H1 (cell line): ENCODE measurements around the gene TIMM9. TPM values are rescaled to one million over a fixed set of nuclear protein-coding genes. Genes with fewer than 3 reads are reported as not detected.

Experiments used
- CTCF ChIA-PET: fragments of 300-600 bp; sonication (Branson Sonifier 250); formaldehyde crosslinking; loops from one replicate; lab custom pipeline; 2021; ENCODE audit not compliant: partially characterized antibody; lab: Charles Lee
- POLR2A ChIA-PET: fragments of 300-600 bp; sonication (Branson Sonifier 250); formaldehyde crosslinking; loops from one replicate; lab custom pipeline; 2021; ENCODE audit warnings: inconsistent platforms; ENCODE audit not compliant: partially characterized antibody; lab: Charles Lee
- DNase-seq, 2 experiments: peaks; one replicate each; pipeline versions ENCODE4 v3.0.0 to v3.0.0-alpha.2; 2010 to 2022; ENCODE audit warnings: low spot score in 2 of 2, low read depth in 1 of 2, mixed read lengths in 1 of 2
- FAIRE-seq: peaks from 2 replicates; lab custom pipeline; 2011; peaks lifted over from hg19 to GRCh38; lab: Jason Lieb, UNC
- H2AFZ ChIP-seq: 2 replicates; pipeline ENCODE4 v1.8.1; 2012; ENCODE audit warnings: low read length, inconsistent platforms
- H2AK5ac ChIP-seq: 2 replicates; pipeline ENCODE4 v1.6.1; 2013; ENCODE audit warnings: low read depth, low read length
- H2BK120ac ChIP-seq: replicated peaks from 2 replicates; pipeline ENCODE3; 2013; ENCODE audit warnings: low read depth, low read length, inconsistent platforms
- H2BK12ac ChIP-seq: 2 replicates; pipeline ENCODE4 v1.6.1; 2013; ENCODE audit warnings: low read depth, low read length
- H2BK15ac ChIP-seq: 2 replicates; pipeline ENCODE4 v1.6.1; 2013; ENCODE audit warnings: low read length
- H2BK20ac ChIP-seq: 2 replicates; pipeline ENCODE4 v1.6.1; 2013; ENCODE audit warnings: low read length
- H2BK5ac ChIP-seq: 2 replicates; pipeline ENCODE4 v1.6.1; 2013; ENCODE audit warnings: low read depth, low read length
- H3K14ac ChIP-seq: 2 replicates; pipeline ENCODE4 v1.6.1; 2013; ENCODE audit warnings: inconsistent platforms; ENCODE audit not compliant: insufficient read length
- H3K18ac ChIP-seq: 2 replicates; pipeline ENCODE4 v1.6.1; 2013; ENCODE audit warnings: low read length; ENCODE audit errors: extremely low read depth
- H3K23ac ChIP-seq: 2 replicates; pipeline ENCODE4 v1.6.1; 2013; ENCODE audit warnings: inconsistent platforms; ENCODE audit not compliant: insufficient read length
- H3K23me2 ChIP-seq: 2 replicates; pipeline ENCODE4 v1.6.1; 2013; ENCODE audit warnings: low read depth, low read length
- H3K27ac ChIP-seq: 2 replicates; pipeline ENCODE4 v1.6.1; 2011; ENCODE audit warnings: low read depth, low read length, inconsistent platforms
- H3K27me3 ChIP-seq, 4 experiments: replicated peaks in 1 of 4; 1 replicate in 1 of 4; 2 replicates in 3 of 4; pipeline versions ENCODE4 v1.6.1 to v1.8.1; 2011 to 2013; ENCODE audit warnings: low read length in 3 of 4, mild to moderate bottlenecking in 3 of 4, inconsistent platforms in 2 of 4, mixed read lengths in 2 of 4, moderate library complexity in 1 of 4; ENCODE audit not compliant: control insufficient read depth in 3 of 4, insufficient read depth in 3 of 4; ENCODE audit errors: extremely low read depth in 1 of 4
- H3K36me3 ChIP-seq, 4 experiments: 2 replicates each; pipeline versions ENCODE4 v1.6.1 to v1.8.1; 2011 to 2013; ENCODE audit warnings: mild to moderate bottlenecking in 4 of 4, low read length in 3 of 4, moderate library complexity in 2 of 4, control low read depth in 1 of 4, inconsistent platforms in 1 of 4; ENCODE audit not compliant: insufficient read depth in 4 of 4, control insufficient read depth in 2 of 4
- H3K4ac ChIP-seq: replicated peaks from 2 replicates; pipeline ENCODE3; 2013; ENCODE audit warnings: low read length, low read depth, mixed read lengths, inconsistent platforms; ENCODE audit not compliant: insufficient read length
- H3K4me1 ChIP-seq, 4 experiments: replicated peaks in 1 of 4; 1 replicate in 1 of 4; 2 replicates in 3 of 4; pipeline versions ENCODE4 v1.6.1 to v1.8.1; 2011 to 2013; ENCODE audit warnings: low read length in 3 of 4, inconsistent platforms in 2 of 4, mixed read lengths in 1 of 4; ENCODE audit not compliant: insufficient read depth in 4 of 4, control insufficient read depth in 3 of 4
- H3K4me2 ChIP-seq, 2 experiments: 2 replicates each; pipeline versions ENCODE4 v1.6.1 to v1.8.1; 2011 to 2013; ENCODE audit warnings: low read depth in 2 of 2, low read length in 2 of 2, control low read depth in 1 of 2, inconsistent platforms in 1 of 2, mild to moderate bottlenecking in 1 of 2; ENCODE audit not compliant: insufficient read depth in 1 of 2
- H3K4me3 ChIP-seq, 4 experiments: fragments of 200-600, 300-600 bp in 1 of 4; sonication (generic), shearing (Covaris generic), sonication (Bioruptor Twin) in 1 of 4; 2 replicates each; pipeline versions ENCODE4 v1.5.1 to v1.8.1; 2011 to 2016; ENCODE audit warnings: low read length in 4 of 4, low read depth in 3 of 4, control low read depth in 2 of 4, inconsistent platforms in 2 of 4, mild to moderate bottlenecking in 2 of 4, mixed read lengths in 1 of 4, moderate library complexity in 1 of 4; ENCODE audit not compliant: insufficient read depth in 2 of 4; ENCODE audit errors: extremely low read depth in 1 of 4
- H3K56ac ChIP-seq: replicated peaks from 2 replicates; pipeline ENCODE3; 2013; ENCODE audit warnings: low read depth, mild to moderate bottlenecking, mixed read lengths, low read length, inconsistent platforms; ENCODE audit not compliant: insufficient read length
- H3K79me1 ChIP-seq: 2 replicates; pipeline ENCODE4 v1.6.1; 2013; ENCODE audit warnings: low read depth, low read length, control low read depth
- H3K79me2 ChIP-seq, 2 experiments: 2 replicates each; pipeline versions ENCODE4 v1.6.1 to v1.8.1; 2012 to 2013; ENCODE audit warnings: low read length in 2 of 2, mild to moderate bottlenecking in 2 of 2, inconsistent platforms in 1 of 2; ENCODE audit not compliant: insufficient read depth in 2 of 2, control insufficient read depth in 1 of 2
- H3K9ac ChIP-seq, 4 experiments: replicated peaks in 1 of 4; 1 replicate in 1 of 4; 2 replicates in 3 of 4; pipeline versions ENCODE4 v1.6.1 to v1.8.1; 2011 to 2013; ENCODE audit warnings: low read depth in 3 of 4, low read length in 3 of 4, control low read depth in 2 of 4, mild to moderate bottlenecking in 2 of 4, moderate library complexity in 2 of 4, inconsistent platforms in 1 of 4; ENCODE audit errors: extremely low read depth in 1 of 4
- H3K9me3 ChIP-seq, 2 experiments: 2 replicates each; pipeline versions ENCODE4 v1.6.1 to v1.8.1; 2012 to 2013; ENCODE audit warnings: mild to moderate bottlenecking in 2 of 2, moderate library complexity in 2 of 2, control low read depth in 1 of 2, inconsistent platforms in 1 of 2, low read depth in 1 of 2, low read length in 1 of 2, mixed read lengths in 1 of 2; ENCODE audit not compliant: insufficient read depth in 2 of 2
- H4K20me1 ChIP-seq, 2 experiments: replicated peaks in 1 of 2; 2 replicates each; pipeline versions ENCODE3 to v1.8.1; 2011 to 2013; ENCODE audit warnings: inconsistent platforms in 2 of 2, low read length in 2 of 2, mild to moderate bottlenecking in 1 of 2; ENCODE audit not compliant: insufficient read depth in 2 of 2, control insufficient read depth in 1 of 2
- H4K5ac ChIP-seq: 2 replicates; pipeline ENCODE4 v1.6.1; 2013; ENCODE audit warnings: low read length, low read depth, mixed read lengths, inconsistent platforms; ENCODE audit not compliant: insufficient read length
- H4K8ac ChIP-seq: 2 replicates; pipeline ENCODE4 v1.8.0; 2013; ENCODE audit warnings: mild to moderate bottlenecking, moderate library complexity, low read length, inconsistent platforms; ENCODE audit not compliant: insufficient read depth; ENCODE audit errors: extremely low read depth
- H4K91ac ChIP-seq: replicated peaks from 2 replicates; pipeline ENCODE3; 2013; ENCODE audit warnings: low read length, mixed read lengths, inconsistent platforms; ENCODE audit not compliant: insufficient read length
- ATF3 ChIP-seq: IDR thresholded peaks from 2 replicates; pipeline ENCODE4 v1.6.1; 2011; ENCODE audit warnings: low read depth, mild to moderate bottlenecking, low read length; ENCODE audit not compliant: insufficient read depth
- BCL11A ChIP-seq, 2 experiments: IDR thresholded peaks; one replicate each; pipeline ENCODE4 v1.6.1; 2011; ENCODE audit warnings: low read depth in 2 of 2, low read length in 2 of 2, mild to moderate bottlenecking in 2 of 2
- FOSL1 ChIP-seq: IDR thresholded peaks from 2 replicates; pipeline ENCODE4 v1.6.1; 2011; ENCODE audit warnings: mild to moderate bottlenecking, low read depth, low read length, moderate library complexity; ENCODE audit not compliant: insufficient read depth
- POLR2A ChIP-seq, 2 experiments: IDR thresholded peaks; 1 replicate in 1 of 2; 2 replicates in 1 of 2; pipeline ENCODE4 v1.6.1; 2011; ENCODE audit warnings: low read depth in 2 of 2, low read length in 2 of 2, mild to moderate bottlenecking in 2 of 2; ENCODE audit errors: control extremely low read depth in 1 of 2
- POLR2AphosphoS5 ChIP-seq: IDR thresholded peaks from 2 replicates; pipeline ENCODE4 v1.6.1; 2011; ENCODE audit warnings: low read depth, low read length
- SAP30 ChIP-seq: fragments of 300-600 bp; sonication (generic); IDR thresholded peaks from 2 replicates; pipeline ENCODE4 v1.7.1; 2012; ENCODE audit warnings: low read length, moderate library complexity, mild to moderate bottlenecking, inconsistent platforms; ENCODE audit not compliant: insufficient read depth, insufficient replicate concordance
- SIN3A ChIP-seq, 2 experiments: IDR thresholded peaks in 1 of 2; conservative IDR thresholded peaks in 1 of 2; 2 replicates each; pipeline ENCODE4 v1.6.1; 2011 to 2012; ENCODE audit warnings: low read length in 2 of 2, improper control_type of control experiment in 1 of 2, low read depth in 1 of 2, mild to moderate bottlenecking in 1 of 2
- TAF7 ChIP-seq: optimal IDR thresholded peaks from 2 replicates; pipeline ENCODE3; 2011; ENCODE audit warnings: low read depth, mild to moderate bottlenecking, inconsistent platforms, low read length, moderate library complexity, borderline replicate concordance
- WGBS, 2 experiments: shearing (Covaris generic) in 1 of 2; methylation state at CpG; one replicate each; pipeline versions ENCODE4 v1.1.6 to v1.1.7; 2013 to 2015; ENCODE audit warnings: low lambda C conversion rate in 2 of 2, mixed read lengths in 2 of 2, inconsistent platforms in 1 of 2, low coverage in 1 of 2, missing lambda C conversion rate in 1 of 2; ENCODE audit not compliant: insufficient replicate concordance in 2 of 2, insufficient coverage in 1 of 2, insufficient read length in 1 of 2; ENCODE audit errors: extremely low coverage in 1 of 2, missing lambda C conversion rate in 1 of 2; 5-methylcytosine and 5-hydroxymethylcytosine counted together
- polyA plus RNA-seq, 7 experiments: library from polyadenylated mRNA; depleted of rRNA in 3 of 7; stranded (reverse) in 5 of 7; unstranded in 2 of 7; fragments of >200 nt in 5 of 7; fragments of 200-250 nt in 2 of 7; gene quantifications; 1 replicate in 5 of 7; 2 replicates in 1 of 7; 4 replicates in 1 of 7; pipeline versions ENCODE4 v1.2.1 to v1.2.3, GENCODE V29; 2011 to 2013; ENCODE audit warnings: missing spikeins in 2 of 7, mixed read lengths in 2 of 7
- total RNA-seq: library from RNA; stranded (reverse); fragmentation: NEBNext Ultra II Directional; extraction: Animal tissue kit (Norgen Biotek cat#: 25700); gene quantifications from 2 replicates; pipeline ENCODE4 v1.2.1, GENCODE V29; 2021

Gene TIMM9
- total and polyA plus RNA-seq, 2 of the 8 experiments (the other 6 are each of a cell fraction or from before 2014, with no cell fraction given): 24.0 to 52.2 TPM

DNA sequence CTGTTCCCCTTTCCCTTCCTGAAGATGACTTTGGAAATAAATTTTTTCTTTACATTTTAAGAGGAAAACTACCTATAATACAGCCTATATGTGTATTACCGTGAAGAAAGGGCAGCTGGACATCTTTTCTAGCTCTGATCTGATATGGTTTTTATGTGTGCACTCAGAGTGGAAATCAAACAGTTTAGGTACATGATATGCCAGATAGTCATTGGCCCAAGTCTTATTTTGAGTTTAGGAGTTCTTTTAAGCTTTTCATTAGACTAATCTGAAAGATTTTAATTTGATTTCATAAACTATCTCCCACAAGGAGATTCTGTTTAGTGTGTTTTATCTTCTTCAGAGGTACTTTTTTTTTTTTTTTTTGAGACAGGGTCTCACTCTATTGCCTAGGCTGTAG, 49.0 kb upstream of the TIMM9 start:
- no peaks in the 10 kb centered on the region for H3K9me3 ChIP-seq
- no peak overlapping the region for H3K18ac ChIP-seq
- H2BK12ac ChIP-seq: no peak overlapping the region
- H4K8ac ChIP-seq: no peak overlapping the region
- H4K20me1 ChIP-seq: no peaks in the 10 kb centered on the region
- POLR2A ChIA-PET: interaction anchor here (0.6 kb wide), 1 partner anchor 314 kb away, joined by 3 read pairs; no protein-coding TSS in a partner anchor
- H3K4ac ChIP-seq: no peak overlapping the region
- no peak overlapping the region for H2BK15ac ChIP-seq
- WGBS, 2 experiments: 95% methylated on average over 1 of the region's 1 CpG; no CpG with 5 or more reads in 1 of the 2 experiments
- H4K91ac ChIP-seq: no peak overlapping the region
- H3K14ac ChIP-seq: no peak overlapping the region
- H3K36me3 ChIP-seq: peaks cover 0 to 11% (median 6%) of the 10 kb centered on the region in 4 experiments; a peak in 3 of 8 replicates
- FAIRE-seq (no peak), DNase-seq (no peak)
- H3K23ac ChIP-seq: no peak overlapping the region
- no peak overlapping the region for H3K4me2 ChIP-seq
- H3K23me2 ChIP-seq: no peaks in the 10 kb centered on the region
- no peak overlapping the region for H2BK120ac ChIP-seq
- no peak overlapping the region for H3K9ac ChIP-seq
- CTCF ChIA-PET: interaction anchor here (1.5 kb wide), 1 partner anchor 17 kb away, joined by 3 read pairs; no protein-coding TSS in a partner anchor
- H3K27me3 ChIP-seq: no peaks in the 10 kb centered on the region
- no peak overlapping the region for H2AK5ac ChIP-seq
- no peaks in the 10 kb centered on the region for H3K79me2 ChIP-seq
- no peak overlapping the region for H2BK20ac ChIP-seq
- no peak overlapping the region for H2BK5ac ChIP-seq
- H3K79me1 ChIP-seq: no peaks in the 10 kb centered on the region
- H3K4me3 ChIP-seq: no peak overlapping the region
- H4K5ac ChIP-seq: no peak overlapping the region
- H3K56ac ChIP-seq: no peak overlapping the region
- H3K27ac ChIP-seq: no peak overlapping the region
- TF ChIP-seq SAP30: no peak
- no peak for TF ChIP-seq SIN3A (conservative IDR thresholded peaks at IDR 0.05 in 1 of 2, IDR thresholded peaks at IDR 0.05 in 1 of 2; ENCODE audit: low read depth in 1 of 2, low read length in 2 of 2)
- no peak for TF ChIP-seq POLR2A (IDR thresholded peaks at IDR 0.05; ENCODE audit: control extremely low read depth in 1 of 2, low read depth in 2 of 2, low read length in 2 of 2)
- no peak for TF ChIP-seq ATF3
- TF ChIP-seq FOSL1: no peak
- no peak for TF ChIP-seq BCL11A (IDR thresholded peaks at IDR 0.05; ENCODE audit: low read depth in 2 of 2, low read length in 2 of 2)
- no peak for TF ChIP-seq POLR2AphosphoS5
- no peak for TF ChIP-seq TAF7
- TF ChIP-seq, all 59 proteins: peak for 0
- Histone ChIP-seq H2AFZ (no peak overlapping the region), H3K4me1 (no peaks in the 10 kb centered on the region)
